DND-41 (cell line): ENCODE data around the gene DSCAM.

Experiments used
- ATAC-seq: fragments of 200-7000 bp; cut with Tn5 transposase; 3 replicates; pipeline ENCODE4 v1.9.1; 2021; ENCODE audit warnings: low read depth; ENCODE audit not compliant: insufficient read depth
- DNase-seq: peaks from one replicate; pipeline ENCODE4 v3.0.0-alpha.2; 2020
- H2AFZ ChIP-seq: 2 replicates; pipeline ENCODE4 v1.6.0; 2012; ENCODE audit warnings: low read depth, low read length
- H3K27ac ChIP-seq: 2 replicates; pipeline ENCODE4 v1.5.1; 2012; ENCODE audit warnings: low read length, inconsistent platforms
- H3K27me3 ChIP-seq: fragments of 200-600 bp; sonication (generic); 2 replicates; pipeline ENCODE4 v1.6.0; 2012; ENCODE audit warnings: low read length, mild to moderate bottlenecking, inconsistent platforms; ENCODE audit not compliant: insufficient read depth, poor library complexity
- H3K36me3 ChIP-seq: 2 replicates; pipeline ENCODE4 v1.5.1; 2012; ENCODE audit warnings: low read length, inconsistent platforms; ENCODE audit not compliant: insufficient read depth
- H3K4me1 ChIP-seq: 2 replicates; pipeline ENCODE4 v1.5.1; 2012; ENCODE audit warnings: mild to moderate bottlenecking, low read length; ENCODE audit not compliant: insufficient read depth
- H3K4me2 ChIP-seq: 2 replicates; pipeline ENCODE4 v1.6.0; 2012; ENCODE audit warnings: mild to moderate bottlenecking, moderate library complexity, low read length, inconsistent platforms; ENCODE audit not compliant: insufficient read depth
- H3K4me3 ChIP-seq, 2 experiments: fragments of 200-600 bp in 1 of 2; shearing (Covaris generic) in 1 of 2; 2 replicates each; pipeline ENCODE4 v1.5.1; 2012 to 2016; ENCODE audit warnings: inconsistent platforms in 2 of 2, low read length in 2 of 2, mild to moderate bottlenecking in 2 of 2, low read depth in 1 of 2, moderate library complexity in 1 of 2
- H3K79me2 ChIP-seq: 2 replicates; pipeline ENCODE4 v1.6.0; 2012; ENCODE audit warnings: low read length, inconsistent platforms; ENCODE audit not compliant: insufficient read depth
- H3K9ac ChIP-seq: 2 replicates; pipeline ENCODE4 v1.6.0; 2012; ENCODE audit warnings: low read depth, mild to moderate bottlenecking, inconsistent platforms, low read length, moderate library complexity
- H3K9me3 ChIP-seq: 2 replicates; pipeline ENCODE4 v1.5.1; 2012; ENCODE audit warnings: low read length, moderate library complexity, mild to moderate bottlenecking, inconsistent platforms; ENCODE audit not compliant: insufficient read depth, severe bottlenecking
- H4K20me1 ChIP-seq: 2 replicates; pipeline ENCODE4 v1.6.0; 2012; ENCODE audit warnings: low read length; ENCODE audit not compliant: insufficient read depth
- EZH2 ChIP-seq: IDR thresholded peaks from 3 replicates; pipeline ENCODE4 v1.6.1; 2012; ENCODE audit warnings: borderline replicate concordance, low read depth, mild to moderate bottlenecking, moderate library complexity, low read length, inconsistent platforms; ENCODE audit not compliant: severe bottlenecking
- TF ChIP-seq, protein P1 (sequence below): IDR thresholded peaks from 2 replicates; pipeline ENCODE4 v1.5.1; 2012; ENCODE audit warnings: borderline replicate concordance, low read length, moderate library complexity, mild to moderate bottlenecking; ENCODE audit not compliant: poor library complexity, severe bottlenecking; ENCODE audit errors: extremely low read depth

The DSCAM gene

DNA sequence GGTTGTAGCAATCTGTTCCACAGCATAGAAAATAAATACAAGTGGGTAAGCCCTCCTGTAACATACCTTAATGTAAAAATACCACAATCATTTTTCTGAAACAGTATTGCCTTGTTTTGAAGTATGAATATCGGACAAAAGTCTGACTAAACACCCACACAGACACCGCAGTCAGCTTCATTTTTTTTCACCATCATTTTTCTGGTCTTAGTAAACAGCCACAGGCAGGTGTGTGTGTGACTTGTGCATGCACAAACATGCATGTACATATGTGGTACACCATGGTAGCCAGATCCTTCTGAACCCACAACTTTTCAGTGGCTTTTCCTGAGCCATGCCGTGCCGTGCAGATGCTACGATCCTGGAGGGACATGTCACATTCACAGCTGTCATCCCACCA is 718.1 kb downstream of the DSCAM start:
- Histone ChIP-seq H4K20me1 (no peaks in the 10 kb centered on the region), H3K27ac (no peak overlapping the region), H3K4me2 (no peak overlapping the region), H3K4me1 (no peaks in the 10 kb centered on the region), H3K9me3 (no peaks in the 10 kb centered on the region), H3K9ac (no peak overlapping the region), H3K79me2 (no peaks in the 10 kb centered on the region), H3K36me3 (no peaks in the 10 kb centered on the region), H3K27me3 (peaks cover 12% of the 10 kb centered on the region), H3K4me3 (no peak overlapping the region), H2AFZ (no peak overlapping the region)
- no peak for DNase-seq
- no peak for TF ChIP-seq EZH2
- TF ChIP-seq, protein P1, sequence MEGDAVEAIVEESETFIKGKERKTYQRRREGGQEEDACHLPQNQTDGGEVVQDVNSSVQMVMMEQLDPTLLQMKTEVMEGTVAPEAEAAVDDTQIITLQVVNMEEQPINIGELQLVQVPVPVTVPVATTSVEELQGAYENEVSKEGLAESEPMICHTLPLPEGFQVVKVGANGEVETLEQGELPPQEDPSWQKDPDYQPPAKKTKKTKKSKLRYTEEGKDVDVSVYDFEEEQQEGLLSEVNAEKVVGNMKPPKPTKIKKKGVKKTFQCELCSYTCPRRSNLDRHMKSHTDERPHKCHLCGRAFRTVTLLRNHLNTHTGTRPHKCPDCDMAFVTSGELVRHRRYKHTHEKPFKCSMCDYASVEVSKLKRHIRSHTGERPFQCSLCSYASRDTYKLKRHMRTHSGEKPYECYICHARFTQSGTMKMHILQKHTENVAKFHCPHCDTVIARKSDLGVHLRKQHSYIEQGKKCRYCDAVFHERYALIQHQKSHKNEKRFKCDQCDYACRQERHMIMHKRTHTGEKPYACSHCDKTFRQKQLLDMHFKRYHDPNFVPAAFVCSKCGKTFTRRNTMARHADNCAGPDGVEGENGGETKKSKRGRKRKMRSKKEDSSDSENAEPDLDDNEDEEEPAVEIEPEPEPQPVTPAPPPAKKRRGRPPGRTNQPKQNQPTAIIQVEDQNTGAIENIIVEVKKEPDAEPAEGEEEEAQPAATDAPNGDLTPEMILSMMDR: no peak
- no peak for ATAC-seq

DNA sequence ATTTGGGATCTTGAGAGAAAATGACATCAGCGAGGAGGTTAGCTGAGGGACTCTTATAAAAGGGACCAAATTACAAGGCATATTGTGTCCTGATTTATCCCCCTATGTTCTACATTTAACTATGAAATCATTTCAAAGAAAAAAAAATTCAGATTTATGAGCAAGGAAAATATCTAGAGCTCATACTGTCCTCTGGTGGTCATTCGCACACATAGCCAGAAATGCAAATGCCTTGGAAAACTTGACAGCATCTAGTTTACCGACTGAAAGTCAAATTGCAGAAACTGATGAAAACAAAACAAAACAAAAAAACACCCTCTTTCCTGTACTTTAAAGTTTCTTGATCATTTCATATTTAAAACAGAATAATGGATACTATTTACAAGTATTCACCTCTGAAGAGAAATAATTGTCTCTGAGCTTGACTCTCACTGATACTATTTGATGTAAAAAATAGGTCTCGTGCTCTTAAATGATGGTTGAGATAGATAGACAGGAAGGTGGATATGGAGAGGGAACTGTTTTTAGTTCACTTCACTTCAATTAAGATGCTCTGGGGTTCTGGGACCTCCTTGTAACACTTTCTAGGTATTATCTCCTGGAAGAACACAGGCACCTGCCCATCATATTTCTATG is 725.9 kb downstream of the DSCAM start:
- H3K4me2 ChIP-seq: no peak overlapping the region
- no peaks in the 10 kb centered on the region for H3K79me2 ChIP-seq
- H3K27me3 ChIP-seq: peaks cover 11% of the 10 kb centered on the region
- no peak overlapping the region for H3K27ac ChIP-seq
- H4K20me1 ChIP-seq: no peaks in the 10 kb centered on the region
- DNase-seq: no peak
- H3K4me1 ChIP-seq: no peaks in the 10 kb centered on the region
- no peak overlapping the region for H2AFZ ChIP-seq
- H3K4me3 ChIP-seq: no peak overlapping the region
- no peaks in the 10 kb centered on the region for H3K9me3 ChIP-seq
- ATAC-seq: no peak
- H3K9ac ChIP-seq: no peak overlapping the region
- H3K36me3 ChIP-seq: no peaks in the 10 kb centered on the region
- TF ChIP-seq, protein P1: peak; percentile 84
- no peak for TF ChIP-seq EZH2

DNA sequence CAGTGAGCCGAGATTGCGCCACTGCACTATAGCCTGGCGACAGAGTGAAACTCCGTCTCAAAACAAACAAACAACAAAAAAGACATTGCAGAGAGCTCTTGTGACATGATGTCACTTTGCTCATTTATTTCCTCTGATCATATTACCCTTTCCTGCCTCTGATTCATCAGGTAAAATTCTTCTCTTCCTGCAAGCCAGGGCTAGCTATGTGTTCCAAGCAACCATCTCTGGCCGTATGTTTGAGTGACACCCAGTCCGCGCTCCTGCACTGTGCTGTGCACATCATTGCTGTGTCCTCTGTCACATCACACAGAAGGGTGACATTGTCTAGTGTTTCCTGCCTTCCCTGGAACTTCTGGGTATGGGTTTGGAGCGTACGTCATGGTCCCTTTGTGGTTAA is 728.4 kb downstream of the DSCAM start:
- no peak overlapping the region for H2AFZ ChIP-seq
- no peak for DNase-seq

More for the DNA sequence above, 728.4 kb downstream of the DSCAM start:
- Histone ChIP-seq H3K27ac (no peak overlapping the region), H3K4me1 (no peaks in the 10 kb centered on the region), H4K20me1 (no peaks in the 10 kb centered on the region), H3K79me2 (no peaks in the 10 kb centered on the region), H3K36me3 (no peaks in the 10 kb centered on the region), H3K4me2 (no peak overlapping the region), H3K4me3 (no peak overlapping the region), H3K27me3 (peaks cover 8% of the 10 kb centered on the region), H3K9ac (no peak overlapping the region), H3K9me3 (no peaks in the 10 kb centered on the region)
- TF ChIP-seq, protein P1: no peak
- no peak for TF ChIP-seq EZH2
- ATAC-seq: no peak
